Measurements from ENCODE around the gene LGALS7.

The LGALS7 gene

GRCh38 chr19:38734426-38735256 lies 38.7 kb downstream of the LGALS7 start:
- peak overlapping the region; percentile 77 for H3K4me3 Mint-ChIP-seq
- peak; percentile 23 for DNase-seq (ENCODE audit: low spot score)
- H3K9me3 Mint-ChIP-seq, result no peaks in the 10 kb centered on the region
- H3K36me3 Mint-ChIP-seq (ENCODE audit: low read depth), result peaks cover 25% of the 10 kb centered on the region
- H3K4me1 Mint-ChIP-seq (ENCODE audit: low read depth), result peaks cover 32% of the 10 kb centered on the region
- H3K27me3 Mint-ChIP-seq (ENCODE audit: low read depth), result peaks cover 5% of the 10 kb centered on the region
- peak overlapping the region; percentile 86 for H3K27ac Mint-ChIP-seq

GRCh38 chr19:38734176-38734425 lies 39.2 kb downstream of the LGALS7 start:
- Mint-ChIP-seq H3K36me3 (ENCODE audit: low read depth) (peaks cover 27% of the 10 kb centered on the region), H3K27ac (peak overlapping the region; percentile 86), H3K27me3 (ENCODE audit: low read depth) (peaks cover 5% of the 10 kb centered on the region)

GRCh38 chr19:38733493-38734175 lies 39.7 kb downstream of the LGALS7 start:
- H3K4me1 Mint-ChIP-seq (ENCODE audit: low read depth), result peaks cover 31% of the 10 kb centered on the region
- H3K9me3 Mint-ChIP-seq, result no peaks in the 10 kb centered on the region
- DNase-seq (ENCODE audit: low spot score), result no peak

More at GRCh38 chr19:38734176-38734425, 39.2 kb downstream of the LGALS7 start:
- Mint-ChIP-seq H3K4me3 (peak overlapping the region; percentile 77), H3K4me1 (ENCODE audit: low read depth) (peaks cover 31% of the 10 kb centered on the region), H3K9me3 (no peaks in the 10 kb centered on the region)
- DNase-seq (ENCODE audit: low spot score), result no peak

DNA sequence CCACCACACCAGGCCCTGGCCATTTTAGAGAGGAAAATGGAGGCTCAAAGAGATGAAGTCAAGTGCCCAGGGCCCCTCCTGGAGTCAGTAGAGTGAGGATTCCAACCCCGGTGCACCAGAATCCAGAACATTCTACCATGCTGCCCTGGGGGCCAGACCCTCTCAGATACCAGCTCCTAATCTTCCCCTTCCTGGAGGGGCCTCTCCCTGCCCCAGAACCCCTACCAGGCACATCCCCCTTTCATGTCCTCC lies 40.1 kb downstream of the LGALS7 start:
- peak overlapping the region; percentile 86 for H3K27ac Mint-ChIP-seq
- H3K4me3 Mint-ChIP-seq, result no peak overlapping the region
- peaks cover 31% of the 10 kb centered on the region for H3K4me1 Mint-ChIP-seq (ENCODE audit: low read depth)
- H3K27me3 Mint-ChIP-seq (ENCODE audit: low read depth), result peaks cover 5% of the 10 kb centered on the region
- DNase-seq (ENCODE audit: low spot score), result no peak
- no peaks in the 10 kb centered on the region for H3K9me3 Mint-ChIP-seq
- H3K36me3 Mint-ChIP-seq (ENCODE audit: low read depth), result peaks cover 33% of the 10 kb centered on the region

More at GRCh38 chr19:38733493-38734175, 39.7 kb downstream of the LGALS7 start:
- H3K4me3 Mint-ChIP-seq, result peak overlapping the region; percentile 77
- H3K27me3 Mint-ChIP-seq (ENCODE audit: low read depth), result peaks cover 5% of the 10 kb centered on the region
- peak overlapping the region; percentile 86 for H3K27ac Mint-ChIP-seq
- H3K36me3 Mint-ChIP-seq (ENCODE audit: low read depth), result peaks cover 31% of the 10 kb centered on the region

GRCh38 chr19:38731654-38732301 lies 41.5 kb downstream of the LGALS7 start:
- no peak for DNase-seq (ENCODE audit: low spot score)
- H3K27me3 Mint-ChIP-seq (ENCODE audit: low read depth), result no peaks in the 10 kb centered on the region
- peaks cover 28% of the 10 kb centered on the region for H3K4me1 Mint-ChIP-seq (ENCODE audit: low read depth)
- peak overlapping the region; percentile 17 for H3K27ac Mint-ChIP-seq
- peaks cover 42% of the 10 kb centered on the region for H3K36me3 Mint-ChIP-seq (ENCODE audit: low read depth)
- H3K9me3 Mint-ChIP-seq, result no peaks in the 10 kb centered on the region
- no peak overlapping the region for H3K4me3 Mint-ChIP-seq

DNA sequence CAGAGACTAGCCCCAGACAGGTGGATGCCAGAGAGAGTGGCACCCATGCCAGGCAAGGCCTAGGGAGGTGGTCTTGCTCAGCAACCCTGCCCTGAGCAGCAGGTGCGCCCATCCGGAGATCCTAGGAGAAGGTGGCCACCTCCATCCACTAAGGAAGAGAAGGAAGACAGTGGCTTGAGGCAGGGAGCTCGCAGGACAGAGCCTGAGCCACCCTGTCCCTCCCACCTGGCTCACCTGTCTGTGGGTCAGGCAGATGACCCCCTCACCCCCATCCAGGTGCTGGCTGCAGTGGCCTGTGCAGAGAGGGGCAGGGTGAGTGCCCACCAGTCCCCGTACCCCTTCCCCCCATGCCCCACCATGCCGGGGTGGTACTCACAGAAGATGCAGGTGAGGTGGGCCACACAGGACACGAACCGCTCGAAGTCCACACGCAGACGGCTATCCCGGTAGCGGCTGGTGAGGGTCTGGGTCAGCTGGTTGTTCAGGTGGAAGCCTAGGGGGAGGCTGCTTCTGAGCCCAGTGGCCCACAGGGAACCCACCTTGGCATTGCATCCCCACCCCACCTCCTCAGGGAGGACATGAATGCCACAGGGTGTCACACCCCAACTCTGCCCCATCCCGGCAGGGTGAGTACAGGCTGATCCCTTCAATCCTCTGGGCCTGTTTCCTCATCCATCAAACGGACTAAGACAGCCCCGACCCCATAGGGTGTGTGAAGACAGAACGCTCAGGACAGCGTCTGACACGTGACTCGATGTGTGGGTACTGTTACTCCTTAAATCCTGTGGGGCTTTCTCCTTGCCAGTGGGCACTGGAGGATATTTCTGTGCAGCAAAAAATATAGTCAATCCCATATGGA lies 42.4 kb downstream of the LGALS7 start:
- DNase-seq (ENCODE audit: low spot score), result no peak
- Mint-ChIP-seq H3K4me3 (no peak overlapping the region), H3K9me3 (no peaks in the 10 kb centered on the region), H3K36me3 (ENCODE audit: low read depth) (peaks cover 50% of the 10 kb centered on the region), H3K27ac (peak overlapping the region; percentile 42), H3K27me3 (ENCODE audit: low read depth) (no peaks in the 10 kb centered on the region), H3K4me1 (ENCODE audit: low read depth) (peaks cover 24% of the 10 kb centered on the region)

GRCh38 chr19:38730470-38730730 lies 42.9 kb downstream of the LGALS7 start:
- DNase-seq (ENCODE audit: low spot score), result no peak
- H3K4me3 Mint-ChIP-seq, result no peak overlapping the region
- peak overlapping the region; percentile 42 for H3K27ac Mint-ChIP-seq
- no peaks in the 10 kb centered on the region for H3K9me3 Mint-ChIP-seq
- peaks cover 53% of the 10 kb centered on the region for H3K36me3 Mint-ChIP-seq (ENCODE audit: low read depth)
- no peaks in the 10 kb centered on the region for H3K27me3 Mint-ChIP-seq (ENCODE audit: low read depth)
- peaks cover 24% of the 10 kb centered on the region for H3K4me1 Mint-ChIP-seq (ENCODE audit: low read depth)

GRCh38 chr19:38729653-38730469 lies 43.5 kb downstream of the LGALS7 start:
- Mint-ChIP-seq H3K4me1 (ENCODE audit: low read depth) (peaks cover 22% of the 10 kb centered on the region), H3K9me3 (no peaks in the 10 kb centered on the region), H3K27ac (peak overlapping the region; percentile 78), H3K36me3 (ENCODE audit: low read depth) (peaks cover 56% of the 10 kb centered on the region), H3K4me3 (no peak overlapping the region), H3K27me3 (ENCODE audit: low read depth) (no peaks in the 10 kb centered on the region)
- DNase-seq (ENCODE audit: low spot score), result peak; percentile 68

DNA sequence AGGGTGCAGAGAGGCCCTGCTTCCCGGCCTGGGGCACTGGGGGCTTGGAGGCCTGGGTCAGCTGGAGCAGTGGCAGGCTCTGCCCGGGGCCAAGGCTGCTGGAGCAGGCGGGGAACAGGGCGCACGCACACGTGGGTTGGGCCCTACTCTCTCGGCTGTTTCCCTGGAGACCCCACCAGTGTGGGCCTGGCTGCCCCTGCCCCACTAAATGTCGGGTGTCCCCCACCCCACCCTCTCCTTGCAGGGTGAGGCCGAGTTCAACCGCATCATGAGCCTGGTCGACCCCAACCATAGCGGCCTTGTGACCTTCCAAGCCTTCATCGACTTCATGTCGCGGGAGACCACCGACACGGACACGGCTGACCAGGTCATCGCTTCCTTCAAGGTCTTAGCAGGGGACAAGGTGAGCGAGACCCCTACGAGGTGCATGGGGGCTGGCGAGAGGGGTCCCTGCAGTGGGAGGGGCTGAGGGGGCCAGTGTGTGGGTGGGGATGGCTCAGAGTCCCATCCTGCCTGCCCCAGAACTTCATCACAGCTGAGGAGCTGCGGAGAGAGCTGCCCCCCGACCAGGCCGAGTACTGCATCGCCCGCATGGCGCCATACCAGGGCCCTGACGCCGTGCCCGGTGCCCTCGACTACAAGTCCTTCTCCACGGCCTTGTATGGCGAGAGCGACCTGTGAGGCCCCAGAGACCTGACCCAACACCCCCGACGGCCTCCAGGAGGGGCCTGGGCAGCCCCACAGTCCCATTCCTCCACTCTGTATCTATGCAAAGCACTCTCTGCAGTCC lies 44.4 kb downstream of the LGALS7 start:
- peaks cover 12% of the 10 kb centered on the region for H3K4me1 Mint-ChIP-seq (ENCODE audit: low read depth)
- H3K36me3 Mint-ChIP-seq (ENCODE audit: low read depth), result peaks cover 58% of the 10 kb centered on the region
- no peaks in the 10 kb centered on the region for H3K9me3 Mint-ChIP-seq
- no peak for DNase-seq (ENCODE audit: low spot score)
- H3K4me3 Mint-ChIP-seq, result no peak overlapping the region
- no peak overlapping the region for H3K27ac Mint-ChIP-seq
- no peaks in the 10 kb centered on the region for H3K27me3 Mint-ChIP-seq (ENCODE audit: low read depth)

GRCh38 chr19:38727868-38728660 lies 45.3 kb downstream of the LGALS7 start:
- Mint-ChIP-seq H3K4me3 (no peak overlapping the region), H3K4me1 (ENCODE audit: low read depth) (peaks cover 4% of the 10 kb centered on the region), H3K9me3 (no peaks in the 10 kb centered on the region), H3K27me3 (ENCODE audit: low read depth) (no peaks in the 10 kb centered on the region), H3K27ac (peak overlapping the region; percentile 36), H3K36me3 (ENCODE audit: low read depth) (peaks cover 60% of the 10 kb centered on the region)
- no peak for DNase-seq (ENCODE audit: low spot score)

DNA sequence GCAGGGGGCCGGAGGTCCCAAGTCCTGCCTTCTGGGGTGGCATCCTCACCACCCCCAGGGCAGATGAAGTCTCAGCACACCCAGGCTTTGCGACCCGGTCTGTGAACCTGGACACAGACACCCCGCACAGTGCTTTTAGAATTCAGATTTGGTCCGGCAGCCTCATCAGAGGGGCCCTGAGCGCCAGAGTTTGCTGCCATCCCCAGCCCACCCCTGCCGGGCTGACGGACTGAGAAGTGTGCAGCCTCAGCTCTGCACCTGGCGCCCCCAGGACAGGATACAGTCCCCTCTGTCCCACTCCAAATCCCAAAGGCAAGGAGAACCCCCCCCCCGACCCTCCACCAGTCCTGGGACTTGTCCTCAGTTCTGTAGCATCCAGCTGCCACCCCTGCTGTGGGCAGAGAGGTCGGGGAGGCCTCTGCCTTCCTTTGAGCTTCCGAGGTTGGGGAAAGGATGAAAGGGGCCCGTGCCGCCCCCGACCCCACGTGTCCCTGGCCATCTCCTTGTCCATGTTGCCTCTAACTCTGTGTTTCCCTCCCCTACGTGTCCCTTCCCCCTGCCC lies 45.9 kb downstream of the LGALS7 start:
- H3K27me3 Mint-ChIP-seq (ENCODE audit: low read depth), result no peaks in the 10 kb centered on the region

DNA sequence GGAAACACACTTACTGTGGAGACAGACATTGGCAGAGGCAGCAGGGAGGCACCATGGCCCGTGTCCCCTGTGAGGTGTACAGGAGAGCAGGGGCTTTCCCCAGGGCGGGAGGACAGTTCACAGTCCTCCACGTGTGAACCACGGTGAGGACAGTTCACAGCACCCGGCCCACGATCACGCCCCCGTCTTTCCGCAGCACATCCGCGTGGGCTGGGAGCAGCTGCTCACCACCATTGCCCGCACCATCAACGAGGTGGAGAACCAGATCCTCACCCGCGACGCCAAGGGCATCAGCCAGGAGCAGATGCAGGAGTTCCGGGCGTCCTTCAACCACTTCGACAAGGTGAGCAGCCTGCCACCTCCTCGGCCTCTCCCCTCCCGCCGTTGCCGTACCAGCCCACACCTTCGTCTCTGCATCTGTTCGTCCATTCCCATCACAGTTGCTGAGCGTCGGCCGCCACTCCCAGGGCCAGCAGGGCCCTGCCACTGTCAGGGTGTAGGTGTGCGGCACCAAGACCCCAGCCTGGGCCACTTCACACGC lies 46.5 kb downstream of the LGALS7 start:
- Mint-ChIP-seq H3K9me3 (no peaks in the 10 kb centered on the region), H3K36me3 (ENCODE audit: low read depth) (peaks cover 55% of the 10 kb centered on the region), H3K27ac (no peak overlapping the region), H3K4me1 (ENCODE audit: low read depth) (peaks cover 4% of the 10 kb centered on the region), H3K27me3 (ENCODE audit: low read depth) (no peaks in the 10 kb centered on the region), H3K4me3 (no peak overlapping the region)
- DNase-seq (ENCODE audit: low spot score), result no peak

More for the DNA sequence above, 45.9 kb downstream of the LGALS7 start:
- H3K9me3 Mint-ChIP-seq, result no peaks in the 10 kb centered on the region
- H3K4me1 Mint-ChIP-seq (ENCODE audit: low read depth), result peaks cover 4% of the 10 kb centered on the region
- DNase-seq (ENCODE audit: low spot score), result no peak
- H3K4me3 Mint-ChIP-seq, result no peak overlapping the region
- peaks cover 55% of the 10 kb centered on the region for H3K36me3 Mint-ChIP-seq (ENCODE audit: low read depth)
- H3K27ac Mint-ChIP-seq, result no peak overlapping the region
